HepG2 (cell line): ENCODE results near the gene MED19. TPM values are rescaled to one million over a fixed set of nuclear protein-coding genes. Genes with fewer than 3 reads are reported as not detected.

Experiments
- ATAC-seq: fragments of 200-7000 bp; cut with Tn5 transposase; 3 replicates; pipeline ENCODE4 v1.9.1; 2020; ENCODE audit warnings: mild to moderate bottlenecking, moderate library complexity
- BruUV-seq: library from RNA; stranded (reverse); fragments of 400-500 nt; replicated peaks from 2 replicates; lab custom pipeline; 2021; lab: Mats Ljungman, UMichigan
- CTCF ChIA-PET: fragments of 300-600 bp; formaldehyde crosslinking; extraction: SDS; loops from one replicate; lab custom pipeline; 2021; ENCODE audit warnings: low total read pairs, inconsistent platforms, low intra/inter-chr PET ratio; lab: Yijun Ruan, JAX
- POLR2A ChIA-PET: fragments of 350-600 bp; sonication (Branson Sonifier 250); formaldehyde crosslinking; loops from one replicate; lab custom pipeline; 2020; ENCODE audit warnings: antibody characterized with exemption, inconsistent platforms; lab: Yijun Ruan, JAX
- DNase-seq: peaks from one replicate; pipeline ENCODE4 v3.0.0-alpha.2; 2015; ENCODE audit warnings: low spot score
- FAIRE-seq: peaks from 3 replicates; lab custom pipeline; 2011; peaks lifted over from hg19 to GRCh38; lab: Jason Lieb, UNC
- H2AFZ ChIP-seq: one replicate; pipeline ENCODE4 v1.6.1; 2011; ENCODE audit warnings: low read length, inconsistent platforms
- H3K27ac ChIP-seq: fragments of 300-600 bp; 3 replicates; pipeline ENCODE4 v1.8.0; 2011; ENCODE audit warnings: mixed run types, mild to moderate bottlenecking, mixed read lengths, low read length, inconsistent platforms; ENCODE audit not compliant: insufficient read depth; ENCODE audit errors: extremely low read length
- H3K27me3 ChIP-seq, 2 experiments: fragments of 200-600 bp in 1 of 2; 2 replicates in 1 of 2; 3 replicates in 1 of 2; pipeline versions ENCODE4 v1.6.0 to v1.8.0; 2011; ENCODE audit warnings: low read length in 2 of 2, mild to moderate bottlenecking in 2 of 2, moderate library complexity in 2 of 2, inconsistent platforms in 1 of 2; ENCODE audit not compliant: insufficient read depth in 2 of 2, control insufficient read depth in 1 of 2
- H3K36me3 ChIP-seq, 2 experiments: fragments of 200-600 bp in 1 of 2; replicated peaks in 1 of 2; 2 replicates in 1 of 2; 3 replicates in 1 of 2; pipeline versions ENCODE4 v1.5.1 to v1.8.0; 2011; ENCODE audit warnings: low read length in 2 of 2, inconsistent platforms in 1 of 2; ENCODE audit not compliant: insufficient read depth in 2 of 2, control insufficient read depth in 1 of 2
- H3K4me1 ChIP-seq: 2 replicates; pipeline ENCODE4 v1.5.1; 2012; ENCODE audit warnings: low read length, inconsistent platforms; ENCODE audit not compliant: insufficient read depth
- H3K4me2 ChIP-seq: 2 replicates; pipeline ENCODE4 v1.6.0; 2011; ENCODE audit warnings: low read depth, low read length, inconsistent platforms
- H3K4me3 ChIP-seq, 3 experiments: fragments of 200-600 bp in 1 of 3; sonication (generic), shearing (Covaris generic) in 1 of 3; replicated peaks in 1 of 3; 2 replicates each; pipeline ENCODE4 v1.5.1; 2011 to 2016; ENCODE audit warnings: low read length in 3 of 3, inconsistent platforms in 2 of 3, low read depth in 2 of 3, mild to moderate bottlenecking in 2 of 3, control low read depth in 1 of 3, mixed read lengths in 1 of 3; ENCODE audit not compliant: insufficient read depth in 1 of 3
- H3K79me2 ChIP-seq: one replicate; pipeline ENCODE4 v1.6.1; 2011; ENCODE audit warnings: low read length, inconsistent platforms; ENCODE audit not compliant: insufficient read depth
- H3K9ac ChIP-seq: 2 replicates; pipeline ENCODE4 v1.6.0; 2011; ENCODE audit warnings: mild to moderate bottlenecking, low read depth, low read length, inconsistent platforms; ENCODE audit not compliant: insufficient read depth
- H3K9me3 ChIP-seq: 2 replicates; pipeline ENCODE4 v1.5.1; 2012; ENCODE audit warnings: mild to moderate bottlenecking, low read length
- H4K20me1 ChIP-seq: 2 replicates; pipeline ENCODE4 v1.6.0; 2011; ENCODE audit warnings: inconsistent platforms, mild to moderate bottlenecking, low read length, moderate library complexity; ENCODE audit not compliant: insufficient read depth
- ATF3 ChIP-seq: sonication (generic); formaldehyde crosslinking; IDR thresholded peaks from 2 replicates; pipeline ENCODE4 v1.4.0; 2020; ENCODE audit warnings: missing genetic modification reagents
- ATRX ChIP-seq: sonication (generic); formaldehyde crosslinking; IDR thresholded peaks from 2 replicates; pipeline ENCODE4 v1.4.0; 2020; ENCODE audit warnings: missing genetic modification reagents, borderline replicate concordance
- EZH2 ChIP-seq: conservative IDR thresholded peaks from 2 replicates; pipeline ENCODE4 v1.6.1; 2012; ENCODE audit warnings: mild to moderate bottlenecking, low read depth, low read length, moderate library complexity
- FOXK1 ChIP-seq: sonication (generic); formaldehyde crosslinking; IDR thresholded peaks from 2 replicates; pipeline ENCODE4 v1.4.0; 2020; ENCODE audit warnings: low read depth, missing genetic modification reagents, borderline replicate concordance
- HDAC2 ChIP-seq: sonication (generic); formaldehyde crosslinking; IDR thresholded peaks from 2 replicates; pipeline ENCODE4 v1.4.0; 2020; ENCODE audit warnings: missing genetic modification reagents
- HOXA7 ChIP-seq: sonication (generic); formaldehyde crosslinking; IDR thresholded peaks from 2 replicates; pipeline ENCODE4 v1.8.1; 2022; ENCODE audit warnings: mild to moderate bottlenecking, missing genetic modification reagents, moderate library complexity
- RBM22 ChIP-seq: fragments of 200-400 bp; formaldehyde crosslinking; optimal IDR thresholded peaks from 2 replicates; pipeline ENCODE3; 2017; ENCODE audit warnings: mild to moderate bottlenecking, low read length, moderate library complexity
- ZKSCAN8 ChIP-seq: IDR thresholded peaks from 2 replicates; pipeline ENCODE4 v1.6.1; 2016; ENCODE audit warnings: borderline replicate concordance, missing genetic modification reagents, missing compliant biosample characterization
- ZNF274 ChIP-seq: sonication (generic); formaldehyde crosslinking; IDR thresholded peaks from 2 replicates; pipeline ENCODE4 v1.5.1; 2020; ENCODE audit warnings: mild to moderate bottlenecking, missing genetic modification reagents
- ZNF512B ChIP-seq: sonication (generic); formaldehyde crosslinking; IDR thresholded peaks from 2 replicates; pipeline ENCODE4 v1.5.1; 2020; ENCODE audit warnings: missing genetic modification reagents, mild to moderate bottlenecking, borderline replicate concordance
- ZNF710 ChIP-seq: sonication (generic); formaldehyde crosslinking; IDR thresholded peaks from 2 replicates; pipeline ENCODE4 v1.5.0; 2020; ENCODE audit warnings: mild to moderate bottlenecking, missing genetic modification reagents, borderline replicate concordance
- ZNF737 ChIP-seq: sonication (generic); formaldehyde crosslinking; IDR thresholded peaks from 2 replicates; pipeline ENCODE4 v1.5.0; 2020; ENCODE audit warnings: missing genetic modification reagents, mild to moderate bottlenecking, borderline replicate concordance
- WGBS: methylation state at CpG from one replicate; pipeline ENCODE4 v1.1.6; 2017; ENCODE audit warnings: low lambda C conversion rate; 5-methylcytosine and 5-hydroxymethylcytosine counted together
- in situ Hi-C: cut with HindIII; loops from 2 replicates; pipeline ENCODE4 v1.10.0; 2017; ENCODE audit warnings: low pct_unique_long_range_greater_than_20kb; ENCODE audit not compliant: extremely low pct_ligation_motif_present
- intact Hi-C: fragments of 100-400 bp; cut with micrococcal nuclease; formaldehyde crosslinking; loops from one replicate; pipeline ENCODE4 v1.10.0; 2022; ENCODE audit not compliant: unreplicated experiment
- polyA plus RNA-seq, 8 experiments: library from polyadenylated mRNA; depleted of rRNA in 3 of 8; stranded (reverse) in 7 of 8; unstranded in 1 of 8; fragments of >200 nt; fragmentation: Illumina TruSeq in 4 of 8; extraction: Trizol in 4 of 8; gene quantifications; 2 replicates each; pipeline versions ENCODE4 v1.2.1 to v1.2.3, GENCODE V29; 2011 to 2016; ENCODE audit warnings: low read depth in 4 of 8, missing spikeins in 1 of 8, mixed read lengths in 1 of 8; ENCODE audit not compliant: insufficient read depth in 1 of 8
- total RNA-seq, 5 experiments: library from RNA; depleted of rRNA; stranded (reverse); fragments of >200 nt; fragmentation: Illumina TruSeq; extraction: Trizol; gene quantifications; 2 replicates each; pipeline ENCODE4 v1.2.3, GENCODE V29; 2016; ENCODE audit warnings: low read depth in 1 of 5
- TF ChIP-seq, protein P1 (sequence below): sonication (generic); formaldehyde crosslinking; IDR thresholded peaks from 2 replicates; pipeline ENCODE4 v1.4.0; 2020; ENCODE audit warnings: missing genetic modification reagents

MED19 gene
- total and polyA plus RNA-seq, 2 of the 13 experiments (the other 11 are each of a cell fraction or from before 2014, with no cell fraction given) = 12.9 to 13.8 TPM

GRCh38 chr11:57681168-57681567 lies 30.8 kb downstream of the MED19 start:
- Histone ChIP-seq H3K36me3 (peaks cover 6 to 68% of the 10 kb centered on the region in 2 experiments), H2AFZ (no peak overlapping the region), H3K4me3 (no peak overlapping the region), H3K4me1 (peaks cover 5% of the 10 kb centered on the region), H3K9me3 (no peaks in the 10 kb centered on the region), H3K9ac (no peak overlapping the region), H3K27ac (no peak overlapping the region), H3K79me2 (peaks cover 11% of the 10 kb centered on the region), H3K4me2 (no peak overlapping the region), H3K27me3 (no peaks in the 10 kb centered on the region), H4K20me1 (no peaks in the 10 kb centered on the region)
- no peak for FAIRE-seq
- in situ Hi-C loops = no loop called here
- TF ChIP-seq EZH2 = no peak
- TF ChIP-seq ATRX (CRISPR knock-in tag) = no peak
- TF ChIP-seq HOXA7 = no peak
- no peak for TF ChIP-seq ATF3 (CRISPR knock-in tag)
- no peak for TF ChIP-seq FOXK1 (CRISPR knock-in tag)
- no peak for TF ChIP-seq ZNF274 (CRISPR knock-in tag)
- no peak for TF ChIP-seq ZNF512B
- no peak for TF ChIP-seq ZNF737
- TF ChIP-seq, protein P1, sequence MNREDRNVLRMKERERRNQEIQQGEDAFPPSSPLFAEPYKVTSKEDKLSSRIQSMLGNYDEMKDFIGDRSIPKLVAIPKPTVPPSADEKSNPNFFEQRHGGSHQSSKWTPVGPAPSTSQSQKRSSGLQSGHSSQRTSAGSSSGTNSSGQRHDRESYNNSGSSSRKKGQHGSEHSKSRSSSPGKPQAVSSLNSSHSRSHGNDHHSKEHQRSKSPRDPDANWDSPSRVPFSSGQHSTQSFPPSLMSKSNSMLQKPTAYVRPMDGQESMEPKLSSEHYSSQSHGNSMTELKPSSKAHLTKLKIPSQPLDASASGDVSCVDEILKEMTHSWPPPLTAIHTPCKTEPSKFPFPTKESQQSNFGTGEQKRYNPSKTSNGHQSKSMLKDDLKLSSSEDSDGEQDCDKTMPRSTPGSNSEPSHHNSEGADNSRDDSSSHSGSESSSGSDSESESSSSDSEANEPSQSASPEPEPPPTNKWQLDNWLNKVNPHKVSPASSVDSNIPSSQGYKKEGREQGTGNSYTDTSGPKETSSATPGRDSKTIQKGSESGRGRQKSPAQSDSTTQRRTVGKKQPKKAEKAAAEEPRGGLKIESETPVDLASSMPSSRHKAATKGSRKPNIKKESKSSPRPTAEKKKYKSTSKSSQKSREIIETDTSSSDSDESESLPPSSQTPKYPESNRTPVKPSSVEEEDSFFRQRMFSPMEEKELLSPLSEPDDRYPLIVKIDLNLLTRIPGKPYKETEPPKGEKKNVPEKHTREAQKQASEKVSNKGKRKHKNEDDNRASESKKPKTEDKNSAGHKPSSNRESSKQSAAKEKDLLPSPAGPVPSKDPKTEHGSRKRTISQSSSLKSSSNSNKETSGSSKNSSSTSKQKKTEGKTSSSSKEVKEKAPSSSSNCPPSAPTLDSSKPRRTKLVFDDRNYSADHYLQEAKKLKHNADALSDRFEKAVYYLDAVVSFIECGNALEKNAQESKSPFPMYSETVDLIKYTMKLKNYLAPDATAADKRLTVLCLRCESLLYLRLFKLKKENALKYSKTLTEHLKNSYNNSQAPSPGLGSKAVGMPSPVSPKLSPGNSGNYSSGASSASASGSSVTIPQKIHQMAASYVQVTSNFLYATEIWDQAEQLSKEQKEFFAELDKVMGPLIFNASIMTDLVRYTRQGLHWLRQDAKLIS (CRISPR knock-in tag) = no peak
- TF ChIP-seq ZNF710 (CRISPR knock-in tag) = no peak
- no peak for TF ChIP-seq RBM22
- TF ChIP-seq HDAC2 (CRISPR knock-in tag) = no peak
- TF ChIP-seq ZKSCAN8 (CRISPR knock-in tag) = no peak
- no TSS peak for BruUV-seq
- ATAC-seq = no peak
- WGBS = 94% methylated on average over 1 of the region's 1 CpG
- no peak for DNase-seq
- POLR2A ChIA-PET = no interaction called here
- CTCF ChIA-PET = no interaction called here
- intact Hi-C loops = no loop called here
